HG02623 (cell line): ENCODE measurements around the gene LNP1.
"Not testable (repeated sequence)": the region's sequence is repeated elsewhere in the genome, so short reads cannot be mapped to it uniquely, and the experiment has no call there.

Experiments used
- ATAC-seq: cut with Tn5 transposase; IDR thresholded peaks from one replicate; pipeline ENCODE4 v1.9.1; 2021; ENCODE audit warnings: moderate library complexity; ENCODE audit not compliant: unreplicated experiment

Gene LNP1

GRCh38 chr3:100427699-100428098 lies 26.4 kb downstream of the LNP1 start:
- no peak for ATAC-seq

DNA sequence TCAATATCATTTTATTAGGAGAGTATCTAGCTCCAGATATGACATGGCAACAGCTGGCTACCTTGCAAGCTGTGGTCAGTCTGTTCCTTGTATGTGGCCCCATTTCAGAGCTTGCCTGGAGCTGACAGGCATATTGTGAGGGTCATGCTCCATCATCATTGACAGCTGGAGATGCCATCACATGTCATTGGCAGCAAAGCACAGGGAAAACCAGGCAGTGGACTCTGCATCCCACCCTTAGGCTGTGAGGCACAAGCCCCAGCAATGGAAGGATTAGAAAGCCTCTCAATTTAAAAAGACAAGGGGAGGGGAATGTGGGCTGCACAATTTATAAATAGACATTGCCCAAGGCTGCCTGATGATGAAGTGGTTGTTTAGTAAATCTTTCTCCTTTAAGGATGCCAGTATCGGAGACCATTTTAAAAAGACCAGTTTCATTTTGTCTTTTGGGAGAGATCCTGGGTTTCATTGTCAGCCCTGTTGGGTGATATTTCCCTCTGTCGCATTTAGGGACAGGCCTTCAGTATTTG lies 27.9 kb downstream of the LNP1 start:
- no peak for ATAC-seq

DNA sequence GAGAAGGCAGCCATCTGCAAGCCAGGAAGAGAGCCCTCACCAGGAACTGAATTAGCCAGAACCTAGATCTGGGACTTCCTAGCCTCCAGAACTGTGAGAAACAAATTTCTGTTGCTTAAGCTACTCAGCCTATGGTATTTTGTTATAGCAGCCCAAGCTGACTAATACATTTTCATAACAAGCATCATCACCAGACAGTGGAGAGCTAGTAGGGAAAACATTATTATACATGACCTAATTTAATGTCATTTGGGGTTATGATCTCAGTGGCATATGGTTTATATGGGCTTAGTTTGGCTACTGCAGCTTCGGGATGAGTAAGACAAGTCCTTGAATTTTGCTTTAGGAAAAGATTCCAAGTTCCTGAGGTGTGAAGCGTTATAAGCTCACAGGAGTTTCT lies 35.6 kb downstream of the LNP1 start:
- no peak for ATAC-seq

GRCh38 chr3:100437721-100438622 lies 36.6 kb downstream of the LNP1 start:
- ATAC-seq = no peak

- no peak for ATAC-seq
These were observed 37.3 kb downstream of the LNP1 start for GRCh38 chr3:100438623-100438974.

DNA sequence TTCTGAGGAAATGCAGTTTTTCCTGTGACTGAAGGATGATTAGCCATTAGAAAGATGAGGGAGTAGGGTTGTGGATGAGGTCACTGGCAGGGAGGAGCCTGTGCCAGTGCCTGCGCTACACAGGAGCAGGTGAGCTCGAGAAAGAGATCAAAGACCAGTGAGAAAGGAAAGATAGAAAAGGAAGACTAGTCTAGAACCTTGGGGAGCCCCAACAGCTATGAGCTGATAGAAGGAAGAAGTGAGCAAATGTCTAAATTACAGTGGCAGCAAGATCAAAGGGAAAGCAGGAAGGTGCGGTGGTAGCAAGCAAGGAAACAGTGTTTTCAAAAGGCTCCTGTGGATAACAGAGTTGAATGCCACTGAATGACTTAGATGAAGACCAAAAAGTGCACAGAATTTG lies 39.6 kb downstream of the LNP1 start:
- no peak for ATAC-seq

DNA sequence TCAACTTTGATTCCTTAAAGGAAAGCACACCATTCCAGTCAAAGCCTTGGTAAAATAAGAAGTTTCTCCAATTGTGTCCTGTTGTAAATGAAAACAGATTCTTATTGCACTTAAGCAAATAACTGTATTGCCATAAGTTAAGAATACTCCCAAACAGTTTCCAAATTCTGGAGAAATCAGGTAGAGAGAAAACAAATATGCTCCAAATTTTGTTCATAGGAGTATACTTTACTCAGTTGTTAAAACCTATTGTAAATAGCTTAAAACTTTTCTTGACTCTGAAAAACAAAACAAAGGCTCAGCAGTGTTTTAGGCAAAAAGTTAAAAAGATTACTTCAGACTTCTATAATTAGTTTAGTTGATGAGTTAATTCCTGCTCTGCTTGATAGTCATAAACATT lies 42.4 kb downstream of the LNP1 start:
- ATAC-seq = no peak

GRCh38 chr3:100447067-100447466 lies 45.7 kb downstream of the LNP1 start:
- ATAC-seq = not testable (repeated sequence)

DNA sequence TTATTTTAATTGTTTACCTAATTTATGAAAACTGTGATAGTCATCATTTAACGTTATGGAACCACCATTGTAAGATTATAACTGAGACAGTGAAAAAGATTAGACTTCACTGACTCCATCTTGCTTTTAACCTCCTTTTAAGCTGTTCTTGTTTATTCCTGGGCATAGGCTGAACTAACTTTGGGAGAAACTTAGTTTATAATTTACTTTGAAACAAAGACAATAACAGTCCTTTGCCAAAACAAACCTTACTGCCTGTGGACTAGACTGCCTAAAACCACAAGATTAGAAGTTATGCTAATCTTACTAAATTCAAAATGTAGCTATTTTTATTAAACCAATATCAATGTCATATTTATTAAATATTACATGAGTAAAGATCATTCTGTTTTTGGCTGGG lies 46.7 kb downstream of the LNP1 start:
- ATAC-seq = no peak

GRCh38 chr3:100449214-100449613 lies 47.9 kb downstream of the LNP1 start:
- ATAC-seq = no peak

DNA sequence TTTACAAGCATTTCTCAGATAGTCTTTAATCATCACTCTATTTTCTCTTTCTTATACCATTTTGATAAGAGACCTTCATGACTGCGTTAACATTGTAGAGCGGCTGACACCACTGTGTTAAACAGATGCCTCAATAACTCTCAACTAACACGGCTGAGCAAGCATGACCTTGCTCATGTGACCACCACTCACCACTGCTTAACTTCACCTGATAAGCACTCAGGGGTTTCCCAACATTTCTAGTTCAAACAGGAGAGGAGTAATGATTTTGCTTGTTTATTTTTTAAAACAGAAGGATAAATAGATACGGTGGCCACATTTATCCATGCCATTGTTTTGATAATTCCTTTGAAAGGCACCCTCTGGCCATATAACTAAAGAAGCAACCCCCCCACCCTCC lies 53.3 kb downstream of the LNP1 start:
- no peak for ATAC-seq

DNA sequence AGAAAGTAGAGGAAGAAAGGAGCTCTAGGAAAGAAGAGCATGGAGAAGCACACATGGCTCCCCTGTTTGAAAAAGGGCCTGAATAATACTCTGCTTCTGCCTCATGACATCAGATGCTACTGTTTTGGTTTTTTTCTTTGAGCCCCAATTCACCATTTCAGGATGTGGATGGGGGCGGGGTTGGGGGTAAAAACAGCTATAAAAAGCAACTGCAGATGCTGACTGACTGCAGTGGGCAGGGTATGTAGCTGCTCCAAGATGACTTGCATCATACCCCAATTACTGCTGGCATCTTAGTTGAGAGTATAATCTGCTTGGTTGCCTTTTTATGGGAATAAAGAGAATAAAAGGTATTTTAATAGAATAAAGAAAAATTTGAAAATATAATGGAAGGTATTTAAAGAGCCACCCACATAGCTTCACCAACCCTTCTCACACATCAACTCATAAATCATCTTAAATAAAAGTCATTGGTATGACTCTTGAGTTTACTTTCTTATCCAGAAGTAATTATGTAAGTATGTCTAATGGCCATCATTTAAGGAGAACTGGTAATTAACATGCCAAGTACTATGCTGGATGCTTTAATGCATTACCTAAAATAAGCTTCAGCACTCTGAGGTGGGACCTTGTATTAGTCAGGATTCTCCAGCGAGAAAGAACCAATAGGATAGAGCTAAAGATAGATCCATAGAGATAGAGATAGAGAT lies 54.7 kb downstream of the LNP1 start:
- ATAC-seq = no peak

DNA sequence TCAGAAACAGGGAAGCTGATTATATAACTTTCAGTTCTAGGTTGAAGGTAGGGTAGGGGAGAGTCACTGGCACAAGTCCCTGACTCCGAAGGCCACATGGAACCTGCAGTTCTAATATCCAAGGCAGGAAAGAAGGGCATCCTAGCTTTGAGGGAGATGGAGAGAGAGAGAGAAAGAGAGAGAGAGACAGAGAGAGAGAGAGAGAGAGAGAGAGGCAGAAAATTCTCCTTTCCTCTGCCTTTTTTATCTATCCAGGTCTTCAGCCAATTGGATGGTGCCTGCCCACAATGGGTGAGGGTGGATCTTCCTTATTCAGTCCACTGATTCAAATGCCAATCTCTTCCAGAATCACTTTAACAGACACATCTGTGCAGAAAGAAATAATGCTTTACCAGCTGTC lies 55.4 kb downstream of the LNP1 start:
- no peak for ATAC-seq

GRCh38 chr3:100457811-100458210 lies 56.5 kb downstream of the LNP1 start:
- ATAC-seq = no peak

DNA sequence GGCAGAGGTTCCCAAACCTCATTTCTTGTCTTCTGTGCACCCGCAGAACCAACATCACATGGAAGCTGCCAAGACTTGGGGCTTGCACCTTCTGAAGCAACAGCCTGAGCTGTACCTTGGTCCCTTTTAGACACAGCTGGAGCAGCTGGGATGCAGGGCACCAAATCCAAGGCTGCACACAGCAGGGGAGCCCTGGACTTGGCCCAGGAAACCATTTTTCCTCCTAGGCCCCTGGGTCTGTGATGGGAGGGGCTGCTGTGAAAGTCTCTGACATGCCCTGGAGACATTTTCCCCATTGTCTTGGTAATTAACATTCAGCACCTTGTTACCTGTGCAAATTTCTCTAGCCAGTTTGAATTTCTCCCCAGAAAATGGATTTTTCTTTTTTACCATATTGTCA lies 57.5 kb downstream of the LNP1 start:
- ATAC-seq = no peak

- peak; percentile 89 for ATAC-seq
These were observed 61.7 kb downstream of the LNP1 start for GRCh38 chr3:100463002-100463401.

- no peak for ATAC-seq
These were observed 62.4 kb downstream of the LNP1 start for GRCh38 chr3:100463646-100464155.

- no peak for ATAC-seq
These were observed 64.8 kb downstream of the LNP1 start for GRCh38 chr3:100465892-100466777.

- ATAC-seq = no peak
These were observed 65.8 kb downstream of the LNP1 start for GRCh38 chr3:100467133-100467532.

- no peak for ATAC-seq
These were observed 67.3 kb downstream of the LNP1 start for GRCh38 chr3:100468676-100469075.

GRCh38 chr3:100470951-100471350 lies 69.6 kb downstream of the LNP1 start:
- ATAC-seq = no peak
